Measurements from ENCODE around the gene UBE2QL1. TPM values are rescaled to one million over a fixed set of nuclear protein-coding genes. Genes with fewer than 3 reads are reported as not detected.

Gene UBE2QL1
- total RNA-seq, 4 donors from 2014 or later: 0.72 to 5.0 (median 2.4) TPM

DNA sequence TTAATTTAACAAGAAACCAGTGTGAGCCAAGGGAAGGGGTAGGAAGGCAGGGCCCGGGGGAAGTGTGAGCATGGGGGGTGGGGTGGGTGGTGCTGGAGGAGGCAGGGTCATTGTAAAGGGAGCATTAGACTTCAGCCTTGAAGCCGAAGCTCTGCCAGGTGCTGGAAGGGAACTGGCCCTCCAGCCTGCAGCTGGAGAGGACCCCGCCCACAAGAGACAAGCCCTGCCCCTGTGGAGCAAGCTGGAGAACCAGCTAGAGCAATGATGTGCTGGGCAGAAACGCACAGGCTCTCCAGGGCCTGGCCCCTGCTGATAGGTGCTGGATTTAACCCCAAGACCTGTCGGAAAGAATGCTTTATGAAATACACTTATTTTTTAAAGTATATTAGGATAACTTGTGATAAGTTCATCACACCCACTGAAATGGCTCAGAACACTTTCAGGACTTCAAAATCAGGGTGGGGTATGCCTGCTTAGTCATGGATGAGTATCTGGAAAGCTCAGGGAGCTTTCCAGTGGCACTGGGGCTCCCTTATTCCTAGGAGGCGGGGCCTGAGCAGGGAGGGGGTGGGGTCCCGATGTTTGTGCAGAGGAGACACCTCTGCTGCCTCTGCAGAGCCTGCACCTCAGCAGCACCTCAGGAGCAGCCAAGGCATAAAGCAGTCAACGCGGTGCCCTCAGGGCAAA lies 27.1 kb downstream of the UBE2QL1 start:
- TF ChIP-seq, protein P1, sequence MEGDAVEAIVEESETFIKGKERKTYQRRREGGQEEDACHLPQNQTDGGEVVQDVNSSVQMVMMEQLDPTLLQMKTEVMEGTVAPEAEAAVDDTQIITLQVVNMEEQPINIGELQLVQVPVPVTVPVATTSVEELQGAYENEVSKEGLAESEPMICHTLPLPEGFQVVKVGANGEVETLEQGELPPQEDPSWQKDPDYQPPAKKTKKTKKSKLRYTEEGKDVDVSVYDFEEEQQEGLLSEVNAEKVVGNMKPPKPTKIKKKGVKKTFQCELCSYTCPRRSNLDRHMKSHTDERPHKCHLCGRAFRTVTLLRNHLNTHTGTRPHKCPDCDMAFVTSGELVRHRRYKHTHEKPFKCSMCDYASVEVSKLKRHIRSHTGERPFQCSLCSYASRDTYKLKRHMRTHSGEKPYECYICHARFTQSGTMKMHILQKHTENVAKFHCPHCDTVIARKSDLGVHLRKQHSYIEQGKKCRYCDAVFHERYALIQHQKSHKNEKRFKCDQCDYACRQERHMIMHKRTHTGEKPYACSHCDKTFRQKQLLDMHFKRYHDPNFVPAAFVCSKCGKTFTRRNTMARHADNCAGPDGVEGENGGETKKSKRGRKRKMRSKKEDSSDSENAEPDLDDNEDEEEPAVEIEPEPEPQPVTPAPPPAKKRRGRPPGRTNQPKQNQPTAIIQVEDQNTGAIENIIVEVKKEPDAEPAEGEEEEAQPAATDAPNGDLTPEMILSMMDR (IDR thresholded peaks at IDR 0.05): no peak
- no peak for ATAC-seq (ENCODE audit: low FRiP score)
- no peak for DNase-seq (ENCODE audit: low spot score)

DNA sequence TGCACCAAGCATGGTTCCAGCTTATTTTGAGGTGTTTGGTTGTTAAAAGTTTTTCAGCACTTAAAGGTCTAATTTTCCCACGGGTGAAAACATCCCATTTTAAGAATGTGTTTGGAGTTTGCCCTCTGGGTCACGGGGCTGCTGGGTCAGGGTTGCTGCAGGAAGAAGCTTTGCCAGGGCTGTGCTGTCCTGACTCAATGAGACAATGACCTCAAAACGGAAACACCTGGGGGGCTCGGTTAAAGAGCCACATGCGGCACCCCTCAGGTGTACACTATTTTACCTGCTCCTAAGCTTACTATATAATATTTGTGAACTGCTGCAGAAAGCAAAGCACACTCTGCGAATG lies 27.6 kb downstream of the UBE2QL1 start:
- TF ChIP-seq, protein P1 (IDR thresholded peaks at IDR 0.05): no peak
- ATAC-seq (ENCODE audit: low FRiP score) (no peak), DNase-seq (ENCODE audit: low spot score) (no peak)

DNA sequence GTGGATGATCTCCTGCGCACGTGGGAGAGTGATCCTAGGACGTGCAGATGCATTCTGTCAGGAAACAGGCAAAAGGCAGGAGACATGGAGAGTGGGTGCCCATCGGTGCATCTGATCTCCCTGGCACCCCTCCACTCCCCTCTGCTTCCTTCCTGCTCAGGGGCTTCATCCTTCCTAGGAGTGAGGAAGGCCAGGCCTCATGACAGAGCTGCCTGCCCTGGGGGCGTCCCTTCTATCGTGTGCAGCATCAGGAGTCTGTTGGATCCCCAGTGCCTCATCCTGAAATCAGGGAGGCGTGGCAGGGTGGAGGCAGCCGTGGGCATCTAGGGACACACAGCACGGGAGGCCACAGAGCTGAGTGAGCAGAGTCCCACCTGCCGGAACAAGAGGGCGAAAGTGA lies 30.1 kb downstream of the UBE2QL1 start:
- DNase-seq (ENCODE audit: low spot score): no peak
- ATAC-seq (ENCODE audit: low FRiP score): no peak
- TF ChIP-seq, protein P1 (IDR thresholded peaks at IDR 0.05): no peak

DNA sequence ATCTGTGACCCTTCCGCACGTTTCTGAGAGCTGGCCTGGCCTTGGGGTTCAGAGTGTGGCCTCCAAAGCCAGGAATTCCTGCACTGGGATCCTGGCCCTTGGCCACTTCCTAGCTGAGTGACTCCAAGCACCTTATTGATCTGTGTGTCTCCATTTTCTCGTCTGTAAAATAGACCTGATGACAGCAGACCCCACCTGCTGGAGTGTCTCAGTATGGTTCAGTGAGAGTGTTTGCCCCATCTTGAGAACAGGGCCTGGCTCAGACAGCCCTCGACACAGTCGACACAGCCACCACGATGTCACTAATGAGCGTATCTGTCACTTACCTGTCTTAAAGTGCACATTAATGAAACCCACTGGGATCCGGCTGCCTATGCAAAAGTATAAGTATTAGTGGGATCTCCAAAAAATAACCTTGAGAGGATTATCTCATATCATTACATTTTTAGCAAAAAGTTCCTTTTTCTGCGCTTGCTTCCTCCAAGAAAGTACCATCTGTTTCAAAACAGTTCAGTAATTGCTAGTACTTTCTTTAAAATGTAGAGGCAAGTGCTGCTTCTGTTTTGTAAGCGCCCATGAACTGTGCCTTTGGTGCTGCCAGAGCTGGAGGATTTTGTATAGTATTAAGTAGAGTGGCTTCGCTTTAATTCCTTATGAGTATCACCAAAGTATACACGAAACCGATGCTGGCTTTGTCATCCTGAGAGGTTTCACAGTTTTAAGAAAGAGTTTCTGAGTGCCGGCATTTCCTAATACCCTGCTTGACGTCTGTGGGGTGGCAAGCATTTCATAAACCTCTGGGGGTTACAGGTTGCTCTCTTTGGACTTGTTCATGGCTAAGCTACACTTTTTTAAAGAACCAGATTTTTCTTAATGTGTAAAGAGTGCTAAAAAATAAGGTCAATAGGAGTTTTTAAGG lies 31.7 kb downstream of the UBE2QL1 start:
- TF ChIP-seq, protein P1 (IDR thresholded peaks at IDR 0.05): no peak
- ATAC-seq (ENCODE audit: low FRiP score) (no peak), DNase-seq (ENCODE audit: low spot score) (no peak)

DNA sequence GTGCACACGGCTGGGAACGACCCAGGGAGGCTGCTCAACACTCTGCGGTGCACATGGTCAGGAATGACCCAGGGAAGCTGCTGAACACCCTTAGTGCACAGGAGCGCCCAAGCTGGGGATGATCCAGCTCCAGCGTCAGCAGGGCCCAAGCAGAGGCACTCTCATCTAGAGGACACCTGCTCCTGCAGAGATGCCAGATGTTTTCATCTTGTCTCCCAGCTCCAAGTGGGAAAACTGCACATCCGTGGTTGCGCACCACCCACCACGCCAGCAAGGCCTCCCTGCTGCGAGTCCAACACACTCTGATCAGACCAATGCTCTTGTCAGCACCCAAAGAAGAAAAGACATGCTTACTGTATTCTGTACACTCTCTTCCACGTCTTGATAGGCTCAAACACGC lies 34.1 kb downstream of the UBE2QL1 start:
- TF ChIP-seq, protein P1 (IDR thresholded peaks at IDR 0.05): no peak
- no peak for ATAC-seq (ENCODE audit: low FRiP score)
- DNase-seq (ENCODE audit: low spot score): no peak

DNA sequence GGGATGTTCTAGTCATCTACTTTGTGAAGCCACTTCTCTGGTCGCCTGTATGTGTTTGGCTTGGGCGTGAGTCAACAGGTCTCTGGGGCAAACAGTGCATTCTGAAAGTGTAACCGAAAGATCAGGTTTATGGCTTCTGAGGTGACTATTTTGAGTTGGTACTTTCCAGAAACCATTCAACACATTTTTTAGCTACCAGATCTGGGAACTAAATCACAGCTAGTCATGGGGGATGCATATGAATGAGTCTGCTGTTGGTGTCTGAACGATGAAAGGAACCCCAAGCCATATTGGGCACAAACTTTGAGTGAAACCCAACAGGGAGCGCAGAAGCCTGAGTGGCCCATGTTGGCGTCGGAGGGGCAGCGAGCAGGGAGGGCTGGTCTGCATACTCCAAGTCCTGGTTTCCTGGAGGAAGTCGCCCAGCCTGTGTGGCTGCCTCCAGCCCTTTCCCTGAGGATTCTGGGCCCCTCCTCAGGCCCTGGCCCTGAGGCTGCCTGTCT lies 35.3 kb downstream of the UBE2QL1 start:
- TF ChIP-seq, protein P1 (IDR thresholded peaks at IDR 0.05): no peak
- no peak for ATAC-seq (ENCODE audit: low FRiP score)

More for the DNA sequence above, 35.3 kb downstream of the UBE2QL1 start:
- DNase-seq (ENCODE audit: low spot score): no peak
